ENCODE measurements around the gene IL2RG.

DNA sequence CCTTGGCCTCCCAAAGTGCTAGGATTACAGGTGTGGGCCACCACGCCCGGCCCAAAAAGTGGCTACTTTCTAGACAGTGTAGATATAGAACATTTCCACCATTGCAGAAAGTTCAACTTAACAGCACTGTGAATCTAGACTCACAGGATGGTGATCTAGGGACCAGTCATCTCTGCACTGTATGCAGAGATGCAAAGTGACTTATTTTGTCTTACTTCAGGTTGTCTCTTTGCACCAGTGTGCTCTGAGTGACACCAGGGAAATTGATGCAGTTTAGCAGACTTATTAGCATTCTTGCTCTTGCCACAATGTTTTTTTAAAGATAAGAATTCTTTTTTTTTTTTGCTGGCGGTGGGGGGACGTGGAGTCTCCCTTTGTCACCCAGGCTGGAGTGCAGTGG lies 28.6 kb downstream of the IL2RG start:
- TF ChIP-seq, protein P1, sequence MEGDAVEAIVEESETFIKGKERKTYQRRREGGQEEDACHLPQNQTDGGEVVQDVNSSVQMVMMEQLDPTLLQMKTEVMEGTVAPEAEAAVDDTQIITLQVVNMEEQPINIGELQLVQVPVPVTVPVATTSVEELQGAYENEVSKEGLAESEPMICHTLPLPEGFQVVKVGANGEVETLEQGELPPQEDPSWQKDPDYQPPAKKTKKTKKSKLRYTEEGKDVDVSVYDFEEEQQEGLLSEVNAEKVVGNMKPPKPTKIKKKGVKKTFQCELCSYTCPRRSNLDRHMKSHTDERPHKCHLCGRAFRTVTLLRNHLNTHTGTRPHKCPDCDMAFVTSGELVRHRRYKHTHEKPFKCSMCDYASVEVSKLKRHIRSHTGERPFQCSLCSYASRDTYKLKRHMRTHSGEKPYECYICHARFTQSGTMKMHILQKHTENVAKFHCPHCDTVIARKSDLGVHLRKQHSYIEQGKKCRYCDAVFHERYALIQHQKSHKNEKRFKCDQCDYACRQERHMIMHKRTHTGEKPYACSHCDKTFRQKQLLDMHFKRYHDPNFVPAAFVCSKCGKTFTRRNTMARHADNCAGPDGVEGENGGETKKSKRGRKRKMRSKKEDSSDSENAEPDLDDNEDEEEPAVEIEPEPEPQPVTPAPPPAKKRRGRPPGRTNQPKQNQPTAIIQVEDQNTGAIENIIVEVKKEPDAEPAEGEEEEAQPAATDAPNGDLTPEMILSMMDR (conservative IDR thresholded peaks at IDR 0.05; ENCODE audit: low read depth in 2 of 2) = no peak
- TF ChIP-seq EZH2phosphoT487 (IDR thresholded peaks at IDR 0.05; ENCODE audit: unreplicated experiment) = no peak

All from GM23338 (cell line).